ENCODE measurements around the gene FBXO31. TPM values are rescaled to one million over a fixed set of nuclear protein-coding genes. Genes with fewer than 3 reads are reported as not detected.

The FBXO31 gene
- total and polyA plus RNA-seq, 2 of the 13 experiments (the other 11 are each of a cell fraction or from before 2014, with no cell fraction given), result 92.4 to 101 TPM

- TF ChIP-seq ZC3H4 (CRISPR knock-in tag; IDR thresholded peaks at IDR 0.05; ENCODE audit: borderline replicate concordance) (0 out of 2 replicates have a peak, but pooled peaks have one; percentile 2), ZNF280B (CRISPR knock-in tag; IDR thresholded peaks at IDR 0.05; ENCODE audit: borderline replicate concordance) (no peak), ZSCAN21 (CRISPR knock-in tag; IDR thresholded peaks at IDR 0.05; ENCODE audit: borderline replicate concordance) (no peak), ZFP36 (IDR thresholded peaks at IDR 0.05; ENCODE audit: borderline replicate concordance, low read depth, low read length, partially characterized antibody) (no peak), RXRA (CRISPR knock-in tag; IDR thresholded peaks at IDR 0.05) (peak; percentile 69), ELF1 (CRISPR knock-in tag; IDR thresholded peaks at IDR 0.05) (no peak), TFAP4 (IDR thresholded peaks at IDR 0.05; ENCODE audit: borderline replicate concordance, low read depth) (peak; percentile 84), TSC22D2 (CRISPR knock-in tag; IDR thresholded peaks at IDR 0.05; ENCODE audit: borderline replicate concordance) (no peak), CHD2 (IDR thresholded peaks at IDR 0.05; ENCODE audit: low read depth, low read length) (no peak), JARID2 (CRISPR knock-in tag; IDR thresholded peaks at IDR 0.05; ENCODE audit: insufficient replicate concordance) (no peak), POLR2A (IDR thresholded peaks at IDR 0.05; ENCODE audit: insufficient read depth in 1 of 2, low read depth in 2 of 2, low read length in 2 of 2) (peak in 1 of 2 experiments; percentile 6; a peak in 1 of 4 replicates), WIZ (CRISPR knock-in tag; IDR thresholded peaks at IDR 0.05) (peak; percentile 79; the same call in 1 of the 2 replicates), TFE3 (CRISPR knock-in tag; IDR thresholded peaks at IDR 0.05) (no peak), NBN (conservative IDR thresholded peaks at IDR 0.05) (no peak), CHD4 (IDR thresholded peaks at IDR 0.05; ENCODE audit: borderline replicate concordance, low read length) (peak; percentile 93), DPF2 (CRISPR knock-in tag; IDR thresholded peaks at IDR 0.05; ENCODE audit: borderline replicate concordance, low read depth) (0 out of 2 replicates have a peak, but pooled peaks have one; percentile 29), GLMP (CRISPR knock-in tag; IDR thresholded peaks at IDR 0.05; ENCODE audit: borderline replicate concordance) (no peak), NFYB (CRISPR knock-in tag; IDR thresholded peaks at IDR 0.05) (peak; percentile 15; the same call in 1 of the 2 replicates), ZNF431 (CRISPR knock-in tag; IDR thresholded peaks at IDR 0.05; ENCODE audit: borderline replicate concordance, low read depth) (no peak; the same call in 1 of the 2 replicates), ZNF780A (CRISPR knock-in tag; IDR thresholded peaks at IDR 0.05) (peak; percentile 69)
- TF ChIP-seq, protein P1, sequence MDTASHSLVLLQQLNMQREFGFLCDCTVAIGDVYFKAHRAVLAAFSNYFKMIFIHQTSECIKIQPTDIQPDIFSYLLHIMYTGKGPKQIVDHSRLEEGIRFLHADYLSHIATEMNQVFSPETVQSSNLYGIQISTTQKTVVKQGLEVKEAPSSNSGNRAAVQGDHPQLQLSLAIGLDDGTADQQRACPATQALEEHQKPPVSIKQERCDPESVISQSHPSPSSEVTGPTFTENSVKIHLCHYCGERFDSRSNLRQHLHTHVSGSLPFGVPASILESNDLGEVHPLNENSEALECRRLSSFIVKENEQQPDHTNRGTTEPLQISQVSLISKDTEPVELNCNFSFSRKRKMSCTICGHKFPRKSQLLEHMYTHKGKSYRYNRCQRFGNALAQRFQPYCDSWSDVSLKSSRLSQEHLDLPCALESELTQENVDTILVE (CRISPR knock-in tag; IDR thresholded peaks at IDR 0.05), result no peak
- TF ChIP-seq, protein P2, sequence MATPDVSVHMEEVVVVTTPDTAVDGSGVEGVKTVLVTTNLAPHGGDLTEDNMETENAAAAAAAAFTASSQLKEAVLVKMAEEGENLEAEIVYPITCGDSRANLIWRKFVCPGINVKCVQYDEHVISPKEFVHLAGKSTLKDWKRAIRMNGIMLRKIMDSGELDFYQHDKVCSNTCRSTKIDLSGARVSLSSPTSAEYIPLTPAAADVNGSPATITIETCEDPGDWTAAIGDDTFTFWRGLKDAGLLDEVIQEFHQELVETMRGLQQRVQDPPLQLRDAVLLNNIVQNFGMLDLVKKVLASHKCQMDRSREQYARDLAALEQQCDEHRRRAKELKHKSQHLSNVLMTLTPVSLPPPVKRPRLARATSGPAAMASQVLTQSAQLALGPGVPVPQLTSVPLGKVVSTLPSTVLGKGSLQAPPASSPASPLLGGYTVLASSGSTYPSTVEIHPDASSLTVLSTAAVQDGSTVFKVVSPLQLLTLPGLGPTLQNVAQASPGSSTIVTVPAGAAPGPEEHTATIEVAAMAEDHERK (CRISPR knock-in tag; IDR thresholded peaks at IDR 0.05; ENCODE audit: low read depth), result no peak; the same call in 1 of the 2 replicates
These were observed 742 bp upstream of the FBXO31 start (continued) for GRCh38 chr16:87384162-87384874.

Measured in HepG2 (cell line).